Stimulated activated CD8-positive, alpha-beta memory T cell treated with anti-CD3 and anti-CD28 coated beads, Interleukin-15, amount 100 ng/mL, for 4 hours (primary cell): Measurements from ENCODE around the gene ANGPT4.

Source experiments
- DNase-seq, 2 donors: peaks; one replicate each; pipeline ENCODE4 v3.0.0-alpha.2; 2020; ENCODE audit warnings: low read depth in 2 of 2

Gene ANGPT4

GRCh38 chr20:916125-916799 is at the start of gene ANGPT4:
ANGPT4 (minus strand) TSS chr20:916334; CDS start chr20:916214, 120 bp downstream.
- no peak for DNase-seq

- DNase-seq = no peak
Observed at GRCh38 chr20:963795-964194, 47.7 kb upstream of the ANGPT4 start.

- DNase-seq = no peak
Observed at GRCh38 chr20:962683-963082, 46.5 kb upstream of the ANGPT4 start.

GRCh38 chr20:962223-962622 is 46.1 kb upstream of the ANGPT4 start:
- no peak for DNase-seq

DNA sequence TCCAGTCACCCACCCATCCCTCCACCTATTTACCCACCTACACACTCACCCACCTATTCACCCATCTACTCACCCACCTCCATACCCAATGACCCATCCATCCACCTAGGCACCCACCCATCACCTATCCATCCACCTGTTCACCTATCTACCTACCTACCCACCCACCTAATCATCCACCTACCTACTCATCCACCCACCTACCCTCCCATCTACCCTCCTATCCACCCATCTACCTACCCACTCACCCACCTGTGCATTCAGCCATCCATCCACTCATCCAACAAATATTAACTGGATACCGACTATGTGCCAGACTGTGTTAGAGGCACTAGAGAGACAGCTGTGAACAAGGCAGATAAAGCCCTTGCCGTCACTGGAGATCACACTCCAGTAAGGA is 45.6 kb upstream of the ANGPT4 start:
- no peak for DNase-seq

DNA sequence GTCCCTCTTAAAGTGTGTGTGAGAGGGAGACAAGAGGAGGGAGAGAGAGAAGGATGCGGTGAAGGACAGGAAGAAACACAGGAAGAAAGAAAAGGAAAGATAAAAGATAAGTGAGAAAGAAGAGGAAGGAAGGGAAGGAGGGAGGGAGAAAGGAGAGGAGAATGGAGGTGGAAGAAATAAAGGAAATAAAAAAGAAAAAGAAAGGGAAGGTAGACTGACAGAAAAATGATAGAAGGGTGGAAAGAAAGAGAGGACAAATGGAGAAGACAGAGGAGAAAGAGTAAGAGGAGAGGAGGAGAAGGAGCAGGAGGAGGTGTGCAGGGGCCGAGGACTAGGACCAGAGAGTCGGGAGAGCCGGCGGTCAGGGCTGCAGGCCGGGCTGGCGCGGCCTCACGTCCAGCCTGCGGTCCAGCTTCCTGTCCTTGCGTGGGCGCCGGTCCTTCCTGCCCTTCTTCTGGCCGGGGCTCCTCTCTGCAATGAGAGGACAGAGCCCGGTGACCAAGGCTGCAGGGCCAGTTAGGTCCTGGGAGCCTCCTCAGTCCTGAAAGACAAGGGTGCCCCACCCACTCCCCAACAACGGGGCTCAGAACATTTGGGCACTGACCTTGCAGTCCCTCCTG is 44.0 kb upstream of the ANGPT4 start:
- DNase-seq = no peak

- no peak for DNase-seq
Observed at GRCh38 chr20:958936-959815, 43.0 kb upstream of the ANGPT4 start.

GRCh38 chr20:957544-957943 is 41.4 kb upstream of the ANGPT4 start:
- no peak for DNase-seq

DNA sequence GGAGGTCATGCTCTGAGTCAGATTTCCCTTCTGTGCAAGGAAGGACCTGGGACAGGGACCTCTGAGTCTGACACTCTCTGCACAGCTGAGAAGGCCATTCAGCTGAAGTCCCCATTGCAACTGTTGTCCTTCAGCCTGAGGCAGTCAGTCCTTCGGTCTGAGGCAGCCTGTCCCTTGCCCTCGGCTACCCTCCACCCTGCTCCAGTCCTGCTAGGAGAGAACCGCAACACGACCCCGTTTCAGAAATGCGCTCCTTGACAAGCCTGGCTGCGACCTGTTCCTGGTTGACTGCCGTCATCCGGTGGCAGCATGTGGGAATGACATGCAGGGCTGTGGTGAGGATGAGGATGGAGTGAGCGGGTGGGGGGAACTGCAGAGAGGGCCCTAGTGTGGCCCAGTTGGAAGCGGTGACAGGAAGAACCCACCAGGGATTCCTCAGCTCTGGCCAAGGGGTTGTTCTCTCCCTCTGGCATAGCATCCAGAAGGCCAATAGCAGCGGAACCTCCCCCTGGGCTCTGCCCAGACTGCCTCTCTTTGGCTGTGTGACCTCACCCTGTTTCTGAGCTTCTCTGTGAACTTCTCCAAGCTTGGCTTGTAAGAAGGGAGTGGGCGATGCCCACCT is 40.3 kb upstream of the ANGPT4 start:
- DNase-seq = peak; percentile 35 to 38

GRCh38 chr20:955656-956055 is 39.5 kb upstream of the ANGPT4 start:
- DNase-seq = no peak

DNA sequence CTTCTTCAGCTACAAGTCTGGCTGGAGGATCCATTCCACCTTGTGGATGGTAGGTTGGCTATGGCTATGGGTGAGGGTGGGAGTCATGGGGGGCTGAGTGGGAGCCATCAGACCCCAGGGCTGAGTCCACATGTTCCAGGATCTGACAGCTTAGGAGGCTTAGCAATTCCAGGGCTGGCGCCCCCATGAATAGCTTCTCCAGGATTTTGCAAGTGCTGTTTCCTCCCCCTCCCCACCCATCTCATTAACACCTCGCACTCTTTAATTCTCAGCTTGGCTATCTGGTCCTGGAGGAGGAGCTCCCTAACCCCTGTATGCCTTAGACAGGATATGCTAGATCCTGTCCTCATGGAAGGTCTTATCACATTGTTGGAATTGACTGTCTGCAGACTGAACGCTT is 39.0 kb upstream of the ANGPT4 start:
- DNase-seq = no peak

GRCh38 chr20:953742-954141 is 37.6 kb upstream of the ANGPT4 start:
- DNase-seq = no peak

GRCh38 chr20:952196-952795 is 36.2 kb upstream of the ANGPT4 start:
- no peak for DNase-seq

- DNase-seq = no peak
Observed at GRCh38 chr20:951384-952169, 35.4 kb upstream of the ANGPT4 start.

DNA sequence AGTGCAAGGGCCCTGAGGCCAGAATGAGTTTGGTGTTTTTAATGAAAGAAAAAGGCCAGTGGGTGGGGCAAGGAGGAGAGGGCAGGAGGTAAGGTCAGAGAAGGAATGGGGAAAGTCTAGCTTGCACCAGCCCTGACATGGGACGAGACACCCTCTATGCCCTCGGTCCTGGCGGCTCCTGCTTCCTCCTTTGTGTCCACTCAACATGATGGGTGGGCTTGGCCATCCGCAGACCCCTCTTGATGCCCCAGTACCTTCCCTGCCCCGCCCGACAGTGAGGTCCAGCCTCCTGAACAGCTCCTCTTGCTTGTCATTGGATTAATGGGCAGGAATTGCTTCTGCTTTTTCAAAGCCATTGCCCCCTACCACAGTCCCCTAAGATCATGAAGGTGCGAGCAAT is 33.6 kb upstream of the ANGPT4 start:
- no peak for DNase-seq

DNA sequence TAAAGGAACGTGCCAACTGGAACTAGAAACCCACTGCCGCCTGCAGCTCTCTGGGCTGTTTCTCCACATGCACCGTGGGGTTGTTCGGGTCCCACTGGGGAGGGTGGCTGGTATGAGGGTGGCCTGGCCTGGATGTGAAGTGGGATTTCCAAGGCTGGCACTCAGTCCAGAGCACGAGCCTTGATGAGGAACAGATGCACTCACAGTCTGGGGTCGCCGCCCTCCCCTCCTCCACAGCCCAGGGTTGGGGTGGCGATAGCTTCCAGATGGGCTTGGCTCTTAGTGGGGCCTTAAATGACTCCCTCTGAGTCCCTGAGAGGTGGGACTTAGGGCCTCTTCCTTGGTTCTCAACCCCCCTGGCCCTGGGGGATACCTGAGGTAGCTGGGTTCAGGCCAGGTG is 30.7 kb upstream of the ANGPT4 start:
- no peak for DNase-seq

DNA sequence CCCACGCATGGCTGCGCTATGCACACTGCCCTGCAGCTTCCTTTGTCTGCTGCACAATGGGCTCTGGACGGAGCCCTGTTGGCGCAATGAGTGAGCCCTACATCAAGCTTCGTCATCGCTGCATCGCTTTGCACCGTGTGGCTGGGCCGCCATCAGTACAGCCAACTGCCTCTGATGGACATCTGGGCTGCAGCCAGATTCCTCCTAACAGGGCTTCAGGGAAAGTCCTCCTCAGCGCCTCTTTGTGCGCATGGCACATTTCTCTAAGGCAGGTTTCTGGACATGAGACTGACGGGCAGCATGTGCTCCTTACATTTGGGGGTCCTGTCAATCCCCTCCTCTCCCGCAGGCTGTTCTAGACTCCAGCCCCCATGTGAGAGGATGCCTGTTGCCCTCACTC is 29.7 kb upstream of the ANGPT4 start:
- no peak for DNase-seq

DNA sequence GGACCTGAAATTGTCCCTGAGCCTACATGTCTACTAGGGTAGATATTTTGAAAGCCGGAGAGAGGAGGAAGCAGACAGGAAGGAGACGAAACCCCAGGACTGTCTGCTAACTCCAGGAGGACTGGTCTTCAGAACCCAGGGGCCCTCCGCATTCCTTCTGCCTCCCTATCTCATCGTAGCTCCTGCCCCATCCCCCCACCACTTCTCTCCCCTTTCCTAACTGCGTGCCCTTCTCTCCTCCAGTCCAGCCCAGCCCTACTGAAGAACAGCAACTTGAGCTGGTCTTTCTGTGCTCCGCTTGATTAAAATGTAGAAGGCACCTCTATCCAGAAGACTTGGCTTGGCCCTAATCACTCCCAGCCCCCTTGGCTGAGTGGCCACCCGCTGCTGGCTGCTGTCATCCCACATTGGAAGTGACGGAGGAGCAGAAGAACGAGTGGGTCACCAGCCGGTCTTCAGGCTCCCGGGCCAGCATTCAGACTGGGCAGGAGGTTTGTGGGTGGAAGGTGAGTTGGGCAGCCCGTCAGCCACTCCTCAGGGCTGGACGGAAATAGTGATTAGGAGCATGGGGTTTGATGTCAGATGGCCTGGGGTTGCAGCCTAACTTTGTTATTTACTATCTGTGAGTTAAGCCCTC is 28.8 kb upstream of the ANGPT4 start:
- no peak for DNase-seq

- DNase-seq = no peak
Observed at GRCh38 chr20:944148-944547, 28.0 kb upstream of the ANGPT4 start.

GRCh38 chr20:942611-943010 is 26.5 kb upstream of the ANGPT4 start:
- no peak for DNase-seq

- DNase-seq = no peak
Observed at GRCh38 chr20:940926-941325, 24.8 kb upstream of the ANGPT4 start.
